ENCODE measurements around the gene CCR5AS.

The CCR5AS gene

GRCh38 chr3:46358466-46358865 lies 48.4 kb downstream of the CCR5AS start:
- Histone ChIP-seq H3K36me3 (no peaks in the 10 kb centered on the region), H3K27ac (no peak overlapping the region), H3K4me1 (no peaks in the 10 kb centered on the region), H3K9ac (ENCODE audit: low read depth in 2 of 2, low read length in 2 of 2) (no peak overlapping the region), H3K27me3 (no peaks in the 10 kb centered on the region), H3K9me3 (no peaks in the 10 kb centered on the region), H3K4me3 (no peak overlapping the region)
- no peak for DNase-seq
- intact Hi-C loops (cut with DNase I), result no loop called here
- no peak for TF ChIP-seq CTCF (IDR thresholded peaks at IDR 0.05)

- H3K27me3 ChIP-seq, result no peaks in the 10 kb centered on the region
- TF ChIP-seq CTCF (IDR thresholded peaks at IDR 0.05), result no peak
- no peak overlapping the region for H3K4me3 ChIP-seq
Observed at GRCh38 chr3:46356909-46357308, 50.0 kb downstream of the CCR5AS start.

GRCh38 chr3:46356276-46356675 lies 50.6 kb downstream of the CCR5AS start:
- Histone ChIP-seq H3K4me3 (no peak overlapping the region), H3K36me3 (no peaks in the 10 kb centered on the region), H3K4me1 (no peaks in the 10 kb centered on the region), H3K9ac (ENCODE audit: low read depth in 2 of 2, low read length in 2 of 2) (no peak overlapping the region), H3K27me3 (no peaks in the 10 kb centered on the region), H3K9me3 (no peaks in the 10 kb centered on the region), H3K27ac (no peak overlapping the region)
- no peak for TF ChIP-seq CTCF (IDR thresholded peaks at IDR 0.05)
- intact Hi-C loops (cut with DNase I), result no loop called here
- DNase-seq, result no peak

More at GRCh38 chr3:46356909-46357308, 50.0 kb downstream of the CCR5AS start:
- intact Hi-C loops (cut with DNase I), result no loop called here
- H3K36me3 ChIP-seq, result no peaks in the 10 kb centered on the region
- H3K4me1 ChIP-seq, result no peaks in the 10 kb centered on the region
- H3K9me3 ChIP-seq, result no peaks in the 10 kb centered on the region
- H3K9ac ChIP-seq (ENCODE audit: low read depth in 2 of 2, low read length in 2 of 2), result no peak overlapping the region
- no peak for DNase-seq
- H3K27ac ChIP-seq, result no peak overlapping the region

- no peaks in the 10 kb centered on the region for H3K4me1 ChIP-seq
- no peak overlapping the region for H3K4me3 ChIP-seq
- no peak for DNase-seq
- H3K9me3 ChIP-seq, result no peaks in the 10 kb centered on the region
- no peak overlapping the region for H3K9ac ChIP-seq (ENCODE audit: low read depth in 2 of 2, low read length in 2 of 2)
- H3K27ac ChIP-seq, result no peak overlapping the region
- no peaks in the 10 kb centered on the region for H3K36me3 ChIP-seq
- no peaks in the 10 kb centered on the region for H3K27me3 ChIP-seq
- no peak for TF ChIP-seq CTCF (IDR thresholded peaks at IDR 0.05)
- intact Hi-C loops (cut with DNase I), result no loop called here
Observed at GRCh38 chr3:46354984-46355383, 51.9 kb downstream of the CCR5AS start.

- Histone ChIP-seq H3K27ac (no peak overlapping the region), H3K9ac (ENCODE audit: low read depth in 2 of 2, low read length in 2 of 2) (no peak overlapping the region), H3K27me3 (no peaks in the 10 kb centered on the region), H3K36me3 (no peaks in the 10 kb centered on the region), H3K9me3 (no peaks in the 10 kb centered on the region), H3K4me1 (no peaks in the 10 kb centered on the region), H3K4me3 (no peak overlapping the region)
- intact Hi-C loops (cut with DNase I), result no loop called here
- no peak for DNase-seq
- TF ChIP-seq CTCF (IDR thresholded peaks at IDR 0.05), result no peak
Observed at GRCh38 chr3:46354478-46354877, 52.4 kb downstream of the CCR5AS start.

Data from colonic mucosa (tissue), 4 donors.